ENCODE measurements around the gene EPN1.

EPN1 gene

GRCh38 chr19:55692681-55693081 is 17.7 kb downstream of the EPN1 start:
- TF ChIP-seq CTCF (IDR thresholded peaks at IDR 0.05; ENCODE audit: extremely low read depth, insufficient read depth, missing control alignments) = no peak
- in situ Hi-C loops (cut with MboI; ENCODE audit: low pct_unique_long_range_greater_than_20kb, low sequenced_read_pairs, unreplicated experiment) = loop anchor here (25.0 kb wide), 1 partner anchor 620 kb away; the partner anchor contains the start of gene ZSCAN5A
- no peak for DNase-seq (ENCODE audit: low spot score)

- in situ Hi-C loops (cut with MboI; ENCODE audit: low pct_unique_long_range_greater_than_20kb, low sequenced_read_pairs, unreplicated experiment) = loop anchor here (25.0 kb wide), 1 partner anchor 619 kb away; the partner anchor contains the start of gene ZSCAN5A
- no peak for DNase-seq (ENCODE audit: low spot score)
- TF ChIP-seq CTCF (IDR thresholded peaks at IDR 0.05; ENCODE audit: extremely low read depth, insufficient read depth, missing control alignments) = no peak
These were observed 18.4 kb downstream of the EPN1 start for GRCh38 chr19:55693336-55693974.

GRCh38 chr19:55694241-55694655 is 19.2 kb downstream of the EPN1 start:
- no peak for DNase-seq (ENCODE audit: low spot score)
- in situ Hi-C loops (cut with MboI; ENCODE audit: low pct_unique_long_range_greater_than_20kb, low sequenced_read_pairs, unreplicated experiment) = loop anchor here (25.0 kb wide), 1 partner anchor 618 kb away; the partner anchor contains the start of gene ZSCAN5A
- no peak for TF ChIP-seq CTCF (IDR thresholded peaks at IDR 0.05; ENCODE audit: extremely low read depth, insufficient read depth, missing control alignments)

DNA sequence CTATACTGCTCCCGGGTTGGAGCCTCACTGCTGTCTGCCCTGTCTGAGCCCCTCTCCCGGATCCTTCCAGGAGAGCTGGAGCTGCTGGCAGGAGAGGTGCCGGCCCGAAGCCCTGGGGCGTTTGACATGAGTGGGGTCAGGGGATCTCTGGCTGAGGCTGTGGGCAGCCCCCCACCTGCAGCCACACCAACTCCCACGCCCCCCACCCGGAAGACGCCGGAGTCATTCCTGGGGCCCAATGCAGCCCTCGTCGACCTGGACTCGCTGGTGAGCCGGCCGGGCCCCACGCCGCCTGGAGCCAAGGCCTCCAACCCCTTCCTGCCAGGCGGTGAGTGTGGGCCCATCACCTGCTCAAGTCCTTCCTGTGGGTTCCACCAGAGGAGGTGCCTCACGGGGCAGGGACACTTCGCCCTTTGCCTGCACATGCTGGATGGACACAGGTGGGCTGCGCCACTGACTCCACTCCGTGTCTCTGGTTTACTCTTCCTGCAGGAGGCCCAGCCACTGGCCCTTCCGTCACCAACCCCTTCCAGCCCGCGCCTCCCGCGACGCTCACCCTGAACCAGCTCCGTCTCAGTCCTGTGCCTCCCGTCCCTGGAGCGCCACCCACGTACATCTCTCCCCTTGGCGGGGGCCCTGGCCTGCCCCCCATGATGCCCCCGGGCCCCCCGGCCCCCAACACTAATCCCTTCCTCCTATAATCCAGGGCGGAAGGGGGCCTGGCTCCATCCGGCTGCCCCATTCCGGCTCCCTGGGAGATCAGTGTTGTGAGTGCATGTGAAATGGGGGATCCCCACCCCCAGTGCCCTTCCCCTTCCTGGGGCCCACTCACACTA is 19.8 kb downstream of the EPN1 start:
- no peak for TF ChIP-seq CTCF (IDR thresholded peaks at IDR 0.05; ENCODE audit: extremely low read depth, insufficient read depth, missing control alignments)
- in situ Hi-C loops (cut with MboI; ENCODE audit: low pct_unique_long_range_greater_than_20kb, low sequenced_read_pairs, unreplicated experiment) = loop anchor here (25.0 kb wide), 1 partner anchor 617 kb away; the partner anchor contains the start of gene ZSCAN5A
- DNase-seq (ENCODE audit: low spot score) = no peak

GRCh38 chr19:55695511-55696290 is 20.7 kb downstream of the EPN1 start:
- no peak for DNase-seq (ENCODE audit: low spot score)
- in situ Hi-C loops (cut with MboI; ENCODE audit: low pct_unique_long_range_greater_than_20kb, low sequenced_read_pairs, unreplicated experiment) = loop anchor here (25.0 kb wide), 1 partner anchor 617 kb away; the partner anchor contains the start of gene ZSCAN5A

More at GRCh38 chr19:55695511-55696290, 20.7 kb downstream of the EPN1 start:
- TF ChIP-seq CTCF (IDR thresholded peaks at IDR 0.05; ENCODE audit: extremely low read depth, insufficient read depth, missing control alignments) = no peak

Data from GM13977 (cell line).